Suprapubic skin (tissue), 4 donors: Measurements from ENCODE around the gene SUPT4H1. TPM values are rescaled to one million over a fixed set of nuclear protein-coding genes. Genes with fewer than 3 reads are reported as not detected.

Source experiments
- DNase-seq, 2 donors: peaks; one replicate each; pipeline ENCODE4 v3.0.0-alpha.2; 2019; ENCODE audit warnings: low spot score in 2 of 2
- H3K27ac ChIP-seq: fragments of 200-600 bp; sonication (generic); one replicate; pipeline ENCODE4 v1.5.1; 2019
- H3K27me3 ChIP-seq: fragments of 200-600 bp; sonication (generic); one replicate; pipeline ENCODE4 v1.5.1; 2019
- H3K36me3 ChIP-seq: fragments of 200-600 bp; sonication (generic); one replicate; pipeline ENCODE4 v1.5.1; 2019
- H3K4me1 ChIP-seq: fragments of 200-600 bp; sonication (generic); one replicate; pipeline ENCODE4 v1.5.1; 2019
- H3K4me3 ChIP-seq: fragments of 200-600 bp; sonication (generic); one replicate; pipeline ENCODE4 v1.5.1; 2019; ENCODE audit warnings: mild to moderate bottlenecking
- H3K9me3 ChIP-seq: fragments of 200-600 bp; sonication (generic); one replicate; pipeline ENCODE4 v1.5.1; 2019
- CTCF ChIP-seq, 2 donors: fragments of 200-600 bp in 1 of 2; fragments of 450-650 bp in 1 of 2; sonication (generic) in 1 of 2; IDR thresholded peaks; one replicate each; pipeline ENCODE4 v1.5.1; 2016 to 2019; ENCODE audit warnings: antibody characterized with exemption in 2 of 2, mild to moderate bottlenecking in 1 of 2, moderate library complexity in 1 of 2
- EP300 ChIP-seq: sonication (generic); formaldehyde crosslinking; IDR thresholded peaks from one replicate; pipeline ENCODE4 v1.6.1; 2017; ENCODE audit warnings: antibody characterized with exemption
- POLR2A ChIP-seq, 2 donors: fragments of 450-650 bp; IDR thresholded peaks; one replicate each; pipeline ENCODE4 v1.6.1; 2017; ENCODE audit warnings: antibody characterized with exemption in 2 of 2, mild to moderate bottlenecking in 2 of 2, moderate library complexity in 2 of 2
- POLR2AphosphoS5 ChIP-seq, 3 donors: sonication (generic); formaldehyde crosslinking; IDR thresholded peaks; one replicate each; pipeline ENCODE4 v1.6.1; 2017; ENCODE audit warnings: antibody characterized with exemption in 3 of 3
- WGBS: methylation state at CpG from one replicate; pipeline ENCODE4 v1.1.5; 2018; 5-methylcytosine and 5-hydroxymethylcytosine counted together
- total RNA-seq, 4 donors: library from RNA; depleted of rRNA; stranded (reverse); fragments of >200 nt; gene quantifications; one replicate each; pipeline ENCODE4 v1.1.0, GENCODE V29; 2016

Gene SUPT4H1
- total RNA-seq, 4 donors from 2014 or later = 33.8 to 48.3 (median 40.3) TPM

- peaks cover 39% of the 10 kb centered on the region for H3K4me1 ChIP-seq
- no peak overlapping the region for H3K27ac ChIP-seq
- TF ChIP-seq POLR2AphosphoS5 (IDR thresholded peaks at IDR 0.05) (no peak), EP300 (no peak), POLR2A (IDR thresholded peaks at IDR 0.05) (no peak), CTCF (IDR thresholded peaks at IDR 0.05) (no peak)
- H3K9me3 ChIP-seq = no peaks in the 10 kb centered on the region
- no peak overlapping the region for H3K4me3 ChIP-seq
- 53% methylated on average over 3 of the region's 3 CpGs for WGBS
- H3K27me3 ChIP-seq = no peaks in the 10 kb centered on the region
- H3K36me3 ChIP-seq = no peaks in the 10 kb centered on the region
- no peak for DNase-seq
Measured at GRCh38 chr17:58388302-58389190, 36.5 kb upstream of the SUPT4H1 start.

GRCh38 chr17:58387834-58388233 is 35.8 kb upstream of the SUPT4H1 start:
- WGBS = 58% methylated on average over 1 of the region's 1 CpG
- H3K27ac ChIP-seq = no peak overlapping the region

GRCh38 chr17:58386708-58387107 is 34.7 kb upstream of the SUPT4H1 start:
- H3K36me3 ChIP-seq = no peaks in the 10 kb centered on the region
- WGBS = 91% methylated on average over 3 of the region's 3 CpGs
- no peaks in the 10 kb centered on the region for H3K9me3 ChIP-seq
- H3K4me3 ChIP-seq = no peak overlapping the region
- peaks cover 43% of the 10 kb centered on the region for H3K4me1 ChIP-seq
- H3K27ac ChIP-seq = no peak overlapping the region
- TF ChIP-seq CTCF (IDR thresholded peaks at IDR 0.05) (no peak), EP300 (no peak), POLR2AphosphoS5 (IDR thresholded peaks at IDR 0.05) (no peak), POLR2A (IDR thresholded peaks at IDR 0.05) (no peak)
- H3K27me3 ChIP-seq = no peaks in the 10 kb centered on the region
- no peak for DNase-seq

More at GRCh38 chr17:58387834-58388233, 35.8 kb upstream of the SUPT4H1 start:
- DNase-seq = no peak
- Histone ChIP-seq H3K4me3 (no peak overlapping the region), H3K4me1 (peaks cover 45% of the 10 kb centered on the region), H3K27me3 (no peaks in the 10 kb centered on the region), H3K36me3 (no peaks in the 10 kb centered on the region), H3K9me3 (no peaks in the 10 kb centered on the region)
- TF ChIP-seq CTCF (IDR thresholded peaks at IDR 0.05) (no peak), POLR2AphosphoS5 (IDR thresholded peaks at IDR 0.05) (no peak), EP300 (no peak), POLR2A (IDR thresholded peaks at IDR 0.05) (no peak)

- H3K36me3 ChIP-seq = no peaks in the 10 kb centered on the region
- no peaks in the 10 kb centered on the region for H3K9me3 ChIP-seq
- no peak for DNase-seq
- no peak overlapping the region for H3K27ac ChIP-seq
- WGBS = 87% methylated on average over 4 of the region's 4 CpGs
- H3K4me1 ChIP-seq = peaks cover 33% of the 10 kb centered on the region
- no peak overlapping the region for H3K4me3 ChIP-seq
- TF ChIP-seq POLR2AphosphoS5 (IDR thresholded peaks at IDR 0.05) (no peak), CTCF (IDR thresholded peaks at IDR 0.05) (no peak), POLR2A (IDR thresholded peaks at IDR 0.05) (no peak), EP300 (no peak)
- H3K27me3 ChIP-seq = no peaks in the 10 kb centered on the region
Measured at GRCh38 chr17:58385359-58385899, 33.4 kb upstream of the SUPT4H1 start.

DNA sequence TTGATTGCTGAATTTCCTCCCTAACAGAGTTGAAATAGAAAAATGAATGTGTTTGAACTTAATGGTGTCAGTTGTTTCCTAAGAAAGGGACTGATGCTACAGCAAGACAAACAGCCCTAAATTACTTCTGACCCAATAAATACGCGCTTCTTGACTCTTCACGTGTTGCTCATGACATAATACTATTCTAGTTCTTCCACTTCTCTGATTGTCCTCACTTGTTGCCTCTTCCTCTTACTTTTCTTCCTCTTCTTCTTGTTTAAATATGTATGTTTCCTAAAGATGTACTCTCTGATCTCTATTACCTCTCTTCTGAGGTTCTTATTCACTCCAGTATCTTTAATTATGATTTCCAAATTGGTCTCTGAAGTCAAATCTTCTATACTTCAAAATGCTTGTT is 32.9 kb upstream of the SUPT4H1 start:
- 58% methylated on average over 3 of the region's 3 CpGs for WGBS
- no peaks in the 10 kb centered on the region for H3K27me3 ChIP-seq

More for the DNA sequence above, 32.9 kb upstream of the SUPT4H1 start:
- H3K36me3 ChIP-seq = no peaks in the 10 kb centered on the region
- no peak overlapping the region for H3K27ac ChIP-seq
- H3K4me3 ChIP-seq = no peak overlapping the region
- H3K4me1 ChIP-seq = peaks cover 33% of the 10 kb centered on the region
- TF ChIP-seq EP300 (no peak), CTCF (IDR thresholded peaks at IDR 0.05) (no peak), POLR2AphosphoS5 (IDR thresholded peaks at IDR 0.05) (no peak), POLR2A (IDR thresholded peaks at IDR 0.05) (no peak)
- DNase-seq = no peak
- H3K9me3 ChIP-seq = no peaks in the 10 kb centered on the region
